Measurements from ENCODE around the gene TSHZ2.

DNA sequence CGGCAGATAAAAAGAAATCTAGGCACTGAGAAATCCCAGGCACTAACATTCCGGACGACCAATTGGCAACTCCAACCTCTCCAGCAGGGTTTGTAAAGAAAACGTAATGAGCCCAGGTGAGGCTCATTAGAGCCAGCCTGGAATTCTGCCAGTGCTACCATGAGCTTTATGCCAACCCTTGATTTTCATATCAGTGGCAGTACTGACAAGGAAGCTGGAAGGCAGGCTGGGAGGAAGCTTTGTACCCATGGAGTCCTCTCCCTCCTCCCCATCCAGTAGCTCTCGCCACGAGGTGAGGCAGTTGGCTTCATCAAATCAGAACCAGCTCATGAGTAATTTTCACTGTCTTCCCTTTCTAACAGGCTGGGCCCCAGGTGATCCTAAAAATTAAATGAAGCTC, 371.3 kb downstream of the TSHZ2 start:
- TF ChIP-seq, protein P1, sequence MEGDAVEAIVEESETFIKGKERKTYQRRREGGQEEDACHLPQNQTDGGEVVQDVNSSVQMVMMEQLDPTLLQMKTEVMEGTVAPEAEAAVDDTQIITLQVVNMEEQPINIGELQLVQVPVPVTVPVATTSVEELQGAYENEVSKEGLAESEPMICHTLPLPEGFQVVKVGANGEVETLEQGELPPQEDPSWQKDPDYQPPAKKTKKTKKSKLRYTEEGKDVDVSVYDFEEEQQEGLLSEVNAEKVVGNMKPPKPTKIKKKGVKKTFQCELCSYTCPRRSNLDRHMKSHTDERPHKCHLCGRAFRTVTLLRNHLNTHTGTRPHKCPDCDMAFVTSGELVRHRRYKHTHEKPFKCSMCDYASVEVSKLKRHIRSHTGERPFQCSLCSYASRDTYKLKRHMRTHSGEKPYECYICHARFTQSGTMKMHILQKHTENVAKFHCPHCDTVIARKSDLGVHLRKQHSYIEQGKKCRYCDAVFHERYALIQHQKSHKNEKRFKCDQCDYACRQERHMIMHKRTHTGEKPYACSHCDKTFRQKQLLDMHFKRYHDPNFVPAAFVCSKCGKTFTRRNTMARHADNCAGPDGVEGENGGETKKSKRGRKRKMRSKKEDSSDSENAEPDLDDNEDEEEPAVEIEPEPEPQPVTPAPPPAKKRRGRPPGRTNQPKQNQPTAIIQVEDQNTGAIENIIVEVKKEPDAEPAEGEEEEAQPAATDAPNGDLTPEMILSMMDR (IDR thresholded peaks at IDR 0.05 in 4 of 5, conservative IDR thresholded peaks at IDR 0.05 in 1 of 5) = no peak
- TF ChIP-seq POLR2A (IDR thresholded peaks at IDR 0.05) = no peak
